ENCODE results near the gene CD2. TPM values are rescaled to one million over a fixed set of nuclear protein-coding genes. Genes with fewer than 3 reads are reported as not detected.

Gene CD2
- total and polyA plus RNA-seq, 2 donors (not counting 3 experiments of a cell fraction or from before 2014, with no cell fraction given) = not detected

DNA sequence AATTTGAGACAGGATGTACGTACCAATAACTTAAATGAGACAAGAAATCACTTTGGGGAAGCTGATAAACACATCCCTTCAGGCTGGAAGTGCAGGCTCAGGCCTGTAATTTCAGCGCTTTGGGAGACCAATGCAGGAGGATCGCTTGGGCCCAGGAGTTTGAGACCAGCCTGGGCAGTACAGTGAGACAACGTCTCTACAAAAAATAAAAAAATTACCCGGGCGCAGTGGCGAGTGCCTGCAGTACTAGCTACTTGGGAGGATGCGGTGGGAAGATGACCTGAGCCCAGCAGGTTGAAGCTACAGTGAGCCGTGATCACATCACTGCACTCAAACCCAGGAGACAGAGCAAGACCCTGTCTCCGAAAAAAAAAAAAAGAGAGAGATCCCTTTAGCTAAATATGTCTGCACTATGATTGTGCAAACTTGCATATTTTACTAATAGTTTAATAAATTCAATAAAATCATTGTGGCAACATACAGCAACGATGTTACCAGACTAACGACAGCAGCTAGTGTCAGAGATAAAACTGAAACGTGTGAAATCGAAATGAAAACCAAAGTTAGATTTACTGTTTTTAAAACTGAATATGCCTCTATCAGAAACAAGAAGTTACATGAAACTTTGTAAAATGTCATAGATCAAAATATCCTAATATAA is 54.7 kb downstream of the CD2 start:
- H3K79me2 ChIP-seq (ENCODE audit: control insufficient read depth, insufficient read depth, low read length) = no peaks in the 10 kb centered on the region
- no peak overlapping the region for H3K4me2 ChIP-seq (ENCODE audit: insufficient read depth, low read length)
- no peaks in the 10 kb centered on the region for H3K9me1 ChIP-seq (replicated peaks; ENCODE audit: control insufficient read depth, extremely low read depth, insufficient read depth, low read length)
- H3K36me3 ChIP-seq (ENCODE audit: control insufficient read depth in 2 of 2, extremely low read depth in 1 of 2, insufficient read depth in 2 of 2, low read length in 2 of 2) = no peaks in the 10 kb centered on the region
- DNase-seq (ENCODE audit: low read depth, low spot score) (no peak), FAIRE-seq (no peak)
- H3K9ac ChIP-seq (replicated peaks; ENCODE audit: extremely low read depth, insufficient read depth, low read length) = no peak overlapping the region
- TF ChIP-seq MAX (IDR thresholded peaks at IDR 0.05; ENCODE audit: insufficient read depth, insufficient read length) (no peak), GATA2 (IDR thresholded peaks at IDR 0.05; ENCODE audit: insufficient read depth, insufficient read length, low read depth, low read length) (no peak), FOS (IDR thresholded peaks at IDR 0.05; ENCODE audit: borderline replicate concordance, insufficient read depth, low read length) (no peak), POLR2AphosphoS5 (IDR thresholded peaks at IDR 0.05; ENCODE audit: insufficient read depth, low read depth, low read length) (no peak), CTCF (IDR thresholded peaks at IDR 0.05; ENCODE audit: extremely low read depth in 1 of 2, insufficient read depth in 1 of 2, low read depth in 1 of 2, low read length in 2 of 2) (no peak), MYC (IDR thresholded peaks at IDR 0.05; ENCODE audit: low read depth, low read length) (no peak), EZH2 (IDR thresholded peaks at IDR 0.05; ENCODE audit: borderline replicate concordance, low read depth, low read length, severe bottlenecking) (no peak), POLR2A (IDR thresholded peaks at IDR 0.05; ENCODE audit: low read depth, low read length) (no peak), JUN (IDR thresholded peaks at IDR 0.05; ENCODE audit: borderline replicate concordance, insufficient read depth, insufficient read length, low read depth) (no peak)
- H3K4me1 ChIP-seq (ENCODE audit: control insufficient read depth, extremely low read depth, insufficient read depth, low read length) = no peaks in the 10 kb centered on the region
- POLR2A ChIA-PET = no interaction called here
- H3K4me3 ChIP-seq (replicated peaks in 1 of 3; ENCODE audit: insufficient read depth in 1 of 3, low read depth in 1 of 3, low read length in 3 of 3) = no peak overlapping the region
- intact Hi-C loops (cut with micrococcal nuclease) = no loop called here
- dilution Hi-C loops (cut with MboI; ENCODE audit: extremely low pct_ligation_motif_present, low sequenced_read_pairs) = no loop called here
- CTCF ChIA-PET = no interaction called here
- H2AFZ ChIP-seq (ENCODE audit: low read depth, low read length) = no peak overlapping the region
- H3K9me3 ChIP-seq (replicated peaks; ENCODE audit: control insufficient read depth, insufficient read depth, low read length) = no peaks in the 10 kb centered on the region
- BruUV-seq (replicated peaks) = no TSS peak
- H4K20me1 ChIP-seq (replicated peaks; ENCODE audit: control insufficient read depth, extremely low read depth, insufficient read depth, low read length) = no peaks in the 10 kb centered on the region
- peaks cover 0 to 9% of the 10 kb centered on the region in 2 experiments for H3K27me3 ChIP-seq (ENCODE audit: control insufficient read depth in 2 of 2, insufficient read depth in 2 of 2, low read length in 2 of 2)
- no peak overlapping the region for H3K27ac ChIP-seq (ENCODE audit: insufficient read depth, low read depth, low read length)
